ENCODE results near the gene DGKE. TPM values are rescaled to one million over a fixed set of nuclear protein-coding genes. Genes with fewer than 3 reads are reported as not detected.
A peak's percentile ranks its signal among the peaks of the same experiment; 100 is the strongest.

The DGKE gene
- total and polyA plus RNA-seq, 2 donors (not counting 3 experiments of a cell fraction or from before 2014, with no cell fraction given) = 4.9 to 22.9 TPM

MicroRNAs encoded within 50 kb of the gene (microRNA counts, 767-probe panel; counts per million panel counts)
- 723 counts per million, percentile 96 among the panel's probes with 10 or more counts for microRNA hsa-miR-3614-5p

Small RNAs within 50 kb of the gene (small RNA-seq; reads per million reads assigned to genes)
- gene AC015912.2 (ENCODE audit: insufficient read depth, insufficient read length, low read depth, low replicate concordance) (not detected), gene RNU6-1158P (ENCODE audit: insufficient read depth, insufficient read length, low read depth, low replicate concordance) (not detected)

Other genes with a start within 250 kb of the DGKE start
- gene NOG, start 240.5 kb upstream of the DGKE start, total RNA-seq = 2.1 and 2.3 TPM in 2 replicates
- gene NOG, start 240.5 kb upstream of the DGKE start, polyA plus RNA-seq = 0.63 and 1.1 TPM in 2 replicates
- gene C17orf67, start 231 bp upstream of the DGKE start, total RNA-seq = 5.6 and 5.8 TPM in 2 replicates
- gene C17orf67, start 231 bp upstream of the DGKE start, polyA plus RNA-seq = 1.9 and 2.4 TPM in 2 replicates
- gene TRIM25, start 79.9 kb downstream of the DGKE start, total RNA-seq = 69.4 and 98.4 TPM in 2 replicates
- 42.8 and 51.1 TPM in 2 replicates for gene TRIM25, start 79.9 kb downstream of the DGKE start, polyA plus RNA-seq
- 17.6 and 20.6 TPM in 2 replicates for gene COIL, start 126.9 kb downstream of the DGKE start, total RNA-seq
- 2.7 and 4.2 TPM in 2 replicates for gene COIL, start 126.9 kb downstream of the DGKE start, polyA plus RNA-seq
- 38.6 and 49.4 TPM in 2 replicates for gene SCPEP1, start 144.0 kb downstream of the DGKE start, total RNA-seq
- gene SCPEP1, start 144.0 kb downstream of the DGKE start, polyA plus RNA-seq = 35.3 and 43.6 TPM in 2 replicates

All from endothelial cell of umbilical vein (primary cell).